Measurements from ENCODE around the gene LMO7.
"Not testable (repeated sequence)": the region's sequence is repeated elsewhere in the genome, so short reads cannot be mapped to it uniquely, and the experiment has no call there.

The LMO7 gene

DNA sequence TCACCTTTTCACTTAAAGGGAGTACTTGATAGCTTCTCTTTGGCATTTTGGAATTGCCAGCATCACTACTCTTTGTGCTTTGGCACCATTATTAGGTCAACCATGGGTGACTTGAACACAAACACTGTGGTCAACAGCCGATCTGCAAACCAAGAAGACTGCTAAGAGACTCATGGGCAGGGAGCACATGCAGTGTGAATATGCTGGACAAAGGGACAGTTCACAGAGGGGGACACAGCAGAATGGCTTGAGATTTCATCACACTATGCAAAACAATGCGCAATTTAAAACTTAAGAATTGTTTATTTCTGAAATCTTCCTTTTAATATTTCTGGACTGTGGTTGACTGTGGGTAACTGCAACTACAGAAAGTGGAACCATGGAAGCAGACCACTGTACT is 64.4 kb downstream of the LMO7 start:
- DNase-seq: no peak

DNA sequence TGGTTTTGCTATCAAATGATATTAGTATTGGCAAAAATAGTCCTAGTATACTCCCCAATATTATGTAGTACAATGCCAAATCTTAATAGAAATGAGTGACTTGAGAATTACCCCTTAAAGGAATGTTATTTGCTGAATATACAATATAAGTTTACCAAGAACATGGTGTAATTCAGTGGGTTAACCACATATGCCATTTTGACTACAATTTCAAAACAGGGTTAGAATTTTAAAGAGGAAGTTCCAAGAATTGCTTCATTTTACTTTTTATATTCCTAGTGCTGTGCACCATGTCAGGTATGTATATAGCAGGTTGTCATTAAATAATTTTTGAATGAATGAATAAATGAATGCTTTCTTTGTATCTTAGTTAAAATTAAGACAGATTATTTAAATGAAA is 66.3 kb downstream of the LMO7 start:
- DNase-seq: peak; percentile 37

DNA sequence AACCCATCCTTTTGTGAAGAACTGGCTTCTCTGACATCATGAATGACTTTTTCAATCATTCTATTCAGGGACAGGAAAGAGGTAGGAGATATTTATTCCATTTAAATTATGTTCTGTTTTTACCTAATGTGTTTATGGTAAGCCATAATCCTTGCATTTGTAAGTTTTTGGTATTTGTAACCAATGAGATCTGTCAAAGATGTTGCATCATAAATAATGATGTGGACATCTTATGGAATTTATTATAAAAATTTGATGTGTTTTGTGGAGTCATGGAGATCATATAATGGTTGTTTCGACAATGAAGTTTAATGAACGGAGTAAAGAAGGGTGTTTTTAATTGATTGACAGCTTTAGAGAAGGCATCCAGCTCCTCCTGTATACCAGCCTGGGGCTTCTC is 67.6 kb downstream of the LMO7 start:
- no peak for DNase-seq

DNA sequence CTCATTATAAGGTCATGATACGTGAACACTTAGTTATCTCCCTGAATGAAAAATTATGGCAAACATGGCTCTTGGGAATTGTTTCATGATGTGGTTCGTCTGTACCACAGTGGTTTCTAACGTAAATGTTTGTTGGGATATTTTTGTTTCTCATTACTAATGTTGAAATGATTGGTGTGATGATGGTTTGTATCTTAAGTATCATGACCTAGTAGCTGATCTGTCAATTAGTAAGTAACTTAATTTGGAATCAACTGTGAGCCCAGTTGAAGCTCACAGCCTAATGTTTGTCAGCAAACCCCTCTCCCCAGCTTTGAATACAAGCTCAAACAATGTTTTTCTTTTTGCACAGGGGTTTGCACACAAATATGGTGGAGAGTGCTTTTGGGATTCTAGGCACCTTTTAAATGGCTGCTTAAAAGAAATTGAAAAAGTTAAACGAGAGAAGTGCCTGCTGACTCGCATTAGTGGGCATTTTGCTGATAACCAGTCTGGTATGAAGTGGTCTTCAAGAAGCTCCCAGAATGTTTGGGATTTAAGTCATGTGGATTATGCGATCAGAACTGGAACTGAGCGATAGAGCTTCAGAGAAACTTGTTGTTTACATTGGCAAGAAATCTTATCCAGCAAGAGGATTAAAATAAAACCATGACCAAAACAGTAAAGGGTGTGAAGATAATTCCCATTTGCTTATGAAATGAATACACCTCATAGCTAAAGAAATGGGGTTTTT is 68.2 kb downstream of the LMO7 start:
- DNase-seq: no peak

DNA sequence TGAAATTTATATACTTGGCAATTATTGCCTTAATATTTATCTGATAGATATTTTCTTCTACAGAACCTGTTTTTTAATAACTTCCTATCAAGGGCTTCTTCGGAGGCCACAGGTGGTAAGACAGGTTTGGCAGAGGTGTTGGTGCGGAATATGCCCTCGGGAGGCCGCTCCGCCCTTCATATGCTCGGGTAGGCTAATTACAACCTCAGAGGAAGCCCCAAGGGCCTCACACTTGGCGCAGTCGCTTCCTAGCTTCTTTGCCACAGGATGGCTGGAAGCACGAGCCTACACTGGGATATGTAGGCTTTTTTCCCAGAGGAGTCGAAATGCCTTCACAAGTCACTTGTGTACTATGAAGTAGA is 68.8 kb downstream of the LMO7 start:
- DNase-seq: no peak

DNA sequence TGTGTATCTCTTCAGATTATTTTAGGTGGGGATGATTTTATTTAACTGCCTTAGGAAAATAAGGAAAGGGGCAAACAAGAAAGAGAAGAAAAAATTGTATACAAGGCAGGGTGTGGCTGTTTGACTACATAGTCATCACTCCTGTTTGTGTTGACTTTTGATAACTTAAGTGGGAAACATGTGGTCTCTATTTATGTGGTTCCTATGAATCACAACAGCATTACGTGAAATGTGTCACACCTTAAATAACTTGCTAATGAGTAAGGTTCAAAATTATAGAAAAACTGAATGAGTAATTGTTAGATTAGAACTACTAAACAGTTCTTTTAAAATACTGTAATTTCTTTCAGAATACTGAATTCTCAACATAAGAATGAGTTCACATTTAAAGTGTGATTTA is 69.3 kb downstream of the LMO7 start:
- DNase-seq: no peak

DNA sequence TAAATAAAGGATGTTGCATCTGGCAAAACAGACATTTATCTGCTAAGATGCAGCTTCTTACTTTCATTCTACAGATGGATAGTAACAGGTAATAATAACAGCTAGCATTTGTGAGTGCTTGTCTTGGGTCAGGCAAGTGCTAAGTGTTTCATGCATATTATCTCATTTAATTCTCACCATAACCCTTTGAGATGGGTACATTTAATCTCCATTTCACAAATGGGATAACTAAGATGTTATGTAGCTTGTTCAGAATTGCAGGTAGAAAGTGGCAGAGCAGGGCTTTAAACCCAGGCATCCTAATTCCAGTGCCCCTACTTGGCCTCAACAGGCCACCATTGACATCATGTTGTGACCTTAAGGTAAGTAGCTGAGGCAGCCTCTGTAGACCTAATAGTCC is 69.8 kb downstream of the LMO7 start:
- DNase-seq: no peak

DNA sequence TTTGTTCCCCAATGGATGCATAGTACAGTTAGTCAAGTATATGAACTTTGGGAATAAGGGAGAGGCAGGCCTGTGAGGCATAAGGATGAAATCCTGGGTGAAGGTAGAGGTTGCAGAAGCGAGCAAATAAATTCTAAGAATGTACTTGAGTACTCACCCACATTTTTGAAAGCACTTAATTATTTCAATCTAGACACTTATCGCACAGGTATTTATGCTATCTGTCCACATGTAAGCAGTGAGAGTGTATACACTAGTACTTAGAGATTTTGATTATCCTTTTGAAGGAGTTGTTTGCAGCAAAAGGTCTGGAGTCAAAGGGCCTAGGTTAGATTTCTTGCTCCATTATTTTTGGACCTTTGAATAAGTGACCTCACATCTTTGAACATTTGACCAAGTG is 77.7 kb downstream of the LMO7 start:
- DNase-seq: no peak

DNA sequence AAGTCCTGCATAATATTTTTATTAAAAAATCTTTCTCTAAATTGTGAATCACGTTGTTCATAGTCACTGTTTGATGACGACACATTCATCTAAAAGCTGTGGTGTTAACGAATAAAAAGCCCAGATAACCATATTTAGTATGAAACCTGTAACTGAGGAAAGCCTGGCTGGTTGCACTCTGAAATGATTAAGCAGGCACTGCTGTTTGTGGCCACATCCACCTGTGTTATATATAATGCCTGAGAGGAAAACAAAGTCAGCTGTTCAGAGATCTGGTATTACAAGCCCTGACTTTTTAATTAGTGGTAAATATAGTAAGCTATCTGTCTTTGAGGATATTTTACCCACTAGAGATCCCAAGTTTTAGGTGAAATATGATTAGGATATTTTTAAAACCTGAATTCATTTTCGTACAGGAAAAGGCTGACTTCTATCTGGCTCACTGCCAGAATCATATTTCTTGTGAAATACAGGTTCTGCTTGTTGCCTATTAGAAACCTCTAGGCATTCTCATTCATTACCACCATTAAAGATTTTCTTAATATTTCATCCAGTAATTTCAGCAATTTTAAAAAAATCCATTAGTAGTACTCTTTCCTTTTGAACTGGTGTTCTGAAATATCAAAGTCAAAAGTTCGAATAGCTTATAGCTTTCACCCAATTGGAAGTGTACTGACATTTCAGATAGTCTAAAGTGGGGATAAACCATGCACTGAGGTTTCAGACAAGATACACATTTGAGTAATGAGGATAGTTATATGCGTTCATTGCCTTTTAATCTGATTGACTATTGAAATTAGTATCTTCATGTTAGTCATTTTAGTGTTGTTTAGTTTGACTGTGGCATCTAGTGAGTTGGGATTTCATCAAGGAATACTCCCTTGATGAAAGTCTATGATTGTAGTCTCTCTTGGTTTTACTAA is 79.7 kb downstream of the LMO7 start:
- DNase-seq: peak; percentile 30

DNA sequence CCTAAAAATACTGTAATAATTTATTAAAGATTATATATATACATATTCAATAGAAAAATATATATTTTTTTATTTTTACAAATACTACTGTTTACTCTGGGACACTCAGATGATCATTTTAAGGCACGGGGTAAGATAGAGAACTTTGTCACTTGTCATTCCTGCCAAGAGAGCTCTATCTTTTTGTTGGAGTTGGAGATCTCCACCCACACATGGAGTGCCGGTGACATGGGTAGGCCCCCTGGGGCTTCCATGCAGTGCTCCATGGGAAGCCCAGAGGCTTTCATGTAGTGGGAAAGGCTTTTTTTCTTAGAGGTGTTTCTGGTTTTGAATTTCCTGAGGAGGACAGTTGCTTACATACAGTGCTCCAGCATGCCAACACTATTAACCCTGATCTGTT is 81.4 kb downstream of the LMO7 start:
- no peak for DNase-seq

DNA sequence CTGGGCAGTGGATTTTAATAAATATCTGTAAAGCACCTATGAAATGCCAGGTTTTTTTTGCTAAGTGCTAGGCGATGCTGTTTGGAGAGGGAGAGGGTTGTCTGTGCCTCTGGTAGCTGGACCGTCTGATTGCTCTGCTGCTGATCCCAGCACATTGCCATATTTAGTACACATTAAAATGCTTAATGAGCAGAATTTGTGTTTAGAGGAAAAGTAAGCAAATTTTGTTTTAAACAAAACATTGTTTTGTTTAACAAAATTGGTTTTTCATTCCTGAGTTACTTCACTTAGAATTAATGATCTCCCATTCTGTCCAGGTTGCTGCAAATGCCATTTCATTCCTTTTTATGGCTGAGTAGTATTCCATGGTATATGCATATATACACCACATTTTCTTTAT is 85.2 kb downstream of the LMO7 start:
- DNase-seq: no peak

DNA sequence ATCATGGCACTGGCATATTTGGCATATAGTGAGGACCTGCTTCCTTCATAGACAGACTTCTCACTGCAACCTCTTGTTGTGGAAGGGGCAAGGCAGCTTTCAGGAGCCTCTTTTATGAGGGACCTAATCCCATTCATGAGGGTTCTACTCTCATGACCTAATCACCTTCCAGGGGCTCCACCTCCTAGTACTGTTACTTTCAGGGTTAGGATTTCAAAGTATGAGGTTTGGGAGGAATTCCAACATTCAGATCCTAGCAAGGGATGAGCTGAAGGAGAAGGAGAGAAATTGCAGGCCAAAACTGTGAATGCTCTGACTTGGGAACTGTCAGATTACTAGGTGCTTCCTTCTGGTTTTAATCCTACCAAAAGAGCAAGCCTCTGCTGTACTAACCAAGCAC is 87.8 kb downstream of the LMO7 start:
- no peak for DNase-seq

DNA sequence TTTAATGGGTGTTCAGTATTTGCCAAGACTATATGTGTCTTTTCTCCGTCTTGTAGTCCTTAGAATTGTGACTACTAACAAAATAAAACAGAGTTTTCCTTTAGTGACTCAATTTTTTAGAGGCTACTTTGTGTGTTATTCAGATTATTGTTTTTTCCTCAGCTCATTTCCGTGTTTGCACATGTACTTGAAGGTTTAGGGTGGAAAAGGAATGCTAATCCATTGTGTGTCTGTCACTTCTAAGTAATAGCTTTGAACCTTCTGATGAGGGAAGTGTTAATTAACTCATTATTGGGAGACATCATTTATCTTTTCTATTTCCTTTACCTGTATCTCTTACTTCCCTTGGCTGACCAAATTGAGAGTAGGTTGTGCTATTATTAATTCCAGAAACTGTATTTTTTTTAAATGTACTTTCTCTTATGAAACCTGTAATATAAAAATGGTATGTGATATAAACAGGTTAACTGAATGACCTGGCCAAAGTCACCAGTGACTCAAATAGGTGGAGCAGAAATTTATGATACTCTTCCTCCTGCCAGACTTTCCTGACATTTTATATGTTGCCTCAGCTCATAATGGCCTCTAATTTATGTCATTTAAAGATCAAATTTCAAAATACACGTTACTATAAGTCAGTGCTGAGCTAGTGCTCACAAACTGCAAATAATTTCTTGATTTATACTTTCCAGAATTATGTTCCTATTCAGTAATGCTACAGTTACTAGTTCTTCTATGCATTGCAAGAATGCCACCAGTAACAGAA is 88.8 kb downstream of the LMO7 start:
- no peak for DNase-seq

DNA sequence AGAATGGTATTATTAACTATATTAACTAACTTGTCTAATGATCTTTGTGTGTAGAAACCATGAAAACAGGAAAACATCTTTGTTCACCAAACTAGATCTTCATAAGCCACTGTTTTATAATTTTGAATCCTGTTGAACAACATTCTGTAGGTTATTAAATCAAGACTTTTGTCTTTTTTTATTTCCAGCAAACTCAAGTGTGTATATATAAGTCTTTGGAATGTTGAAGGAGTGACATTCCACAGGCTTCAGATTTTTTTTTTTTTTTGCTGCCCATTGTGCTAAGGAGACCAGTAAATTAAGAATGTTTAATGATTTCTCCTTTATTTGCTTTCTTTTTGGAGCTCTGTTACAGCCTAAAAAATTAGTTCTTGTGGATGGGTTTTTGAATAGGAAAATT is 89.6 kb downstream of the LMO7 start:
- DNase-seq: no peak

DNA sequence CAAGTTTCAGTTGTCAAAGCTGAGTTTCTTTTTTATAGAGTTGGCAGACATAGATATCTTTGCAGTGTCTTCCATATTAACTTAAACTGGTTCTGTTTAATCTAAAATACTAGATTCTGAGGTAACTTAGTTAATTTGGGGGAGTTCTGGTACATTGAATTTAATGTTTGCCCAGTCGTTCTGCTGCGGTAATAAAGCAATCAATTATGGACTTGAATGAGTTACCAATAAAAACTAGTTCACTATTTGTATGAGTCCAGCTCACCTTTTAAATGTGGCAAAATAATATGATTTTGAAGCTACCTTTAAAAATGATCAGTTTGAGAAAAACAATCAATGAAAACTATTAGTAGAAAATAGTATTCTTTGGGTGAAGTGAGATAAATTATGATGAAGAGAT is 90.2 kb downstream of the LMO7 start:
- DNase-seq: no peak

DNA sequence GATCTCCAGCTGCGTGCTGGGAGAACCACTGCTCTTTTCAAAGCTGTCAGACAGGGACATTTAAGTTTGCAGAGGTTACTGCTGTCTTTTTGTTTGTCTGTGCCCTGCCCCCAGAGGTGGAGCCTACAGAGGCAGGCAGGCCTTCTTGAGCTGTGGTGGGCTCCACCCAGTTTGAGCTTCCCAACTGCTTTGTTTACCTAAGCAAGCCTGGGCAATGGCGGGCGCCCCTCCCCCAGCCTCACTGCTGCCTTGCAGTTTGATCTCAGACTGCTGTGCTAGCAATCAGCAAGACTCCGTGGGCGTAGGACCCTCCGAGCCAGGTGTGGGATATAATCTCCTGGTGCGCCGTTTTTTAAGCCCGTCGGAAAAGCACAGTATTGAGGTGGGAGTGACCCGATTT is 97.0 kb downstream of the LMO7 start:
- DNase-seq: not testable (repeated sequence)

DNA sequence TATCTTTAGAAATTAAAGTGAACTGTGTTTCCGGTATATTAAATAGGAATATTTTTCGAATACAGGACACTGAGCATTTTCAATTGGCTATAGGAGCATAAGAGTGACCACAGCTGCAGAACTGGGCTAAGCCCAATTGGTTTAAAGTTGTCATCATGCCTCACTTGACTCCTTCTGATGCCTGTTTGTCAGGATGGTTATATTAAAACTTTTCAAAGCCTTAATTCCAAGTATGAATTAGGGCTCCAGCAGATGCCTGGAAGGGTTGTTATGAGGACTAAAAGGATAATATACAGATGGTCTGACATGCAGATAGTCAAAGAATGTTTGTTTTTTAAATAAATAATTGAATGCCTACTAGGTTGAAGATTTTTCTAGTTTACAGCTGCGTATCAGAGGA is 100.0 kb downstream of the LMO7 start:
- DNase-seq: no peak

DNA sequence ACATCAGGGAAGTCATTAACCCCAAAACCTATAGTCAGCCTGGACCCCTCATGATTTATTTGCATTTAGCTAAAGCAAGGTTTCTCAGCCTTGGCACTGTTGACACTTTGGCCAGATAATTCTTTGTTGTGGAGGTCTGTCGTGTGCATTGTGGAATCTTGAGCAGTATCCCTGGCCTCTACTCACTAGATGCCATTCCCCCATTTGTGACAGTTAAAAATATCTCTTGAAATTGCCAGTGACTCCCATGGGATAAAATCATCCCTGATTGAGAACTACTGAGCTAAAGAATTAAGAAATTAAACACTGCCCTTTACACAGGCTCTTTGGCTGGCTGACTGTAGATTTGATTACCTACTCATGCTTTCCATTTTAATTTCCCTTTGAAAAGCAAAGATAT is 102.7 kb downstream of the LMO7 start:
- no peak for DNase-seq

DNA sequence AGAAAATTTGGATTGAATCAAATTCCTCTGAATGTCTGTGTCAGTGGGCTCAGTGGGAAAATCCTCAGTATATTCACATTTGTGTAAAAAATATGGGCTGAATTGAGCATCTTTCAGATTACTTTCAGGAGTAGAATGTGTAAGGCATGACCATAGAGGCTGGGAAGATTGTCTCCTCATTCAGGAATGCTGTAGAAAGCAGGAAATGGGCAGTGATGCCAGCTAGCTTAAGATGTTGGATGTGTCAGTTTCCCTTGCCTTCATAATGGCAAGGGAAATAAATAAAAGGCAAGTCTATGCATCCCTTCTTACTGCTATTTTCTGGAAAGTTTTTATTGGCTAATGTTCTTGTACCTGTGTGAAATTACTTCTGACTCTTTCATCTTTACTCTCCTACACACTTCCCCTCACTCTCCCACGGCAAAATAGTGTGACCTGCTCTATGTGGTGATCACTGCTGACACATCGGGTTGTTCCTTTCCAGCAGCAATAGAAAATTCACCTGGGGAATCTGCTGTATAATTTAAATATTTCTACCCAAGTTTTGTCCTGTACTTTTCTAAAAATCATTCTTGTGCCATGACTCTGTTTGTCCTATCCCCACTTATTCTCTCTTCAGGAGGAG is 103.2 kb downstream of the LMO7 start:
- DNase-seq: no peak

DNA sequence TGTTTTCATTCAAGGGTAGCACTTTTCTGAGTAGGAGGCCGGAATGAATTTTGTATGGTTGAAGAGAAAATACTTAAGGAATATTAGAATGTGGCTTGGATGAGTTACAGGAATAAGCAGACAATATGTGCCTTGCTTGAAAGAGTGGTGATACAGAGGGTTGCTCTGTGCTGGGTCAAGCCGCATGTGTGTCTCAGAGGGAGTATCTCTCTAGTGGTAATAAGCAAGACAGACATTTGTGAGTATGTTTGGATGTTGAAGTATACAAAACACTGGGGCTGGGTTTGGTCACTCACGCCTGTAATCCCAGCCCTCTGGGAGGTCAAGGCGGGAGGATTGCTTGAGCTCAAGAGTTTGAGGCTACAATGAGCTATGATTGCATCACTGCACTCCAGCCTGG is 103.9 kb downstream of the LMO7 start:
- DNase-seq: no peak

DNA sequence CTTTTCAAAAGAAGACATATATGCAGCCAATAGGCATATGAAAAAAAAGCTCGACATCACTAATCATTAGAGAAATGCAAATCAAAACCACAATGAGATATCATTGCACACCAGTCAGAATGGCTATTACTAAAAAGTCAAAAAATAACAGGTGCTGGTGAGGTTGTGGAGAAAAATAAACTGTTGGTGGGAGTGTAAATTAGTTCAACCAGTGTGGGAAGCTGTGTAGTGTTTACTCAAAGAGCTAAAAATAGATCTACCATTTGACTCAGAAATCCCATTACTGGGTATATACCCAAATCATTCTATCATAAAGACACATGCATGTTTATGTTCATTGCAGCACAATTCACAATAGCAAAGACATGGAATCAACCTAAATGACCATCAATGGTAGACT is 106.9 kb downstream of the LMO7 start:
- not testable (repeated sequence) for DNase-seq

DNA sequence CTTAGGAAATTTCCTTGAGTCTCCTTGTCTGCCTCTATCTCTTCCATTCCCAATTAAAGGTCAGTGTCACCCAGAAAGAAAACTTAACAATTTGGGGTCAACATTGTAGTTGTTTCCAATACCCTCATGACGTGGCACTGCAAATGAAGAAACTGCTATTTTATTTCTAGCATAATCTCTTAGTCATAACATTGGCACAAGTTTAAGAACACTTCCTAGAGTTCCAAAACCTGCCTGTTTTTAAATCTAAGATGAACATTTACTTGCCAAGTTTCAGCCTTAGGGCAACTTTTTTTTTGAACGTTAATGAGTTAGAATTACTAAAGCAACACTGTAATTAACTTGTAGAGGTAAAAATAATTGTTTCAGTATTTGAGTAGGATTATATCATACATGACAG is 108.0 kb downstream of the LMO7 start:
- no peak for DNase-seq

DNA sequence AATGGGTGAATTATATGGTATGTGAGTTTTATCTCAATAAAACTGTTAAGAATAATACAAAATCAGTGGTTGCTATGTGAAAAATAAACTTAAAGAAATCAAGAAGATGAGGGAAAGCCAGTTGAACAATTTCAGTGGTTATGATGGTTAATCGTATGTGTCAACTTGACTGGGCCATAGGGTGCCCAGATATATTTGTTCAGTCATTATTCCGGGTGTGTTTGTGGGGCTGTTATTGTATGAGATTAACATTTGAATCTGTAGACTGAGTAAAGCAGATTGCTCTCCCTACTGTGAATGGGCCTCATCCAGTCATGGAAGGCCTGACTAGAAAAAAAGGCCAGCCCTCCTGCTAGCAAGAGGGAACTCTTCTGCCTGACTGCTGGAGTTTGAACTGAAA is 109.3 kb downstream of the LMO7 start:
- DNase-seq: no peak

All from suppressor macrophage treated with lipopolysaccharide for 4 hours (primary cell).